ENCODE data around the gene PLP2.
A peak's percentile ranks its signal among the peaks of the same experiment; 100 is the strongest.

PLP2 gene

DNA sequence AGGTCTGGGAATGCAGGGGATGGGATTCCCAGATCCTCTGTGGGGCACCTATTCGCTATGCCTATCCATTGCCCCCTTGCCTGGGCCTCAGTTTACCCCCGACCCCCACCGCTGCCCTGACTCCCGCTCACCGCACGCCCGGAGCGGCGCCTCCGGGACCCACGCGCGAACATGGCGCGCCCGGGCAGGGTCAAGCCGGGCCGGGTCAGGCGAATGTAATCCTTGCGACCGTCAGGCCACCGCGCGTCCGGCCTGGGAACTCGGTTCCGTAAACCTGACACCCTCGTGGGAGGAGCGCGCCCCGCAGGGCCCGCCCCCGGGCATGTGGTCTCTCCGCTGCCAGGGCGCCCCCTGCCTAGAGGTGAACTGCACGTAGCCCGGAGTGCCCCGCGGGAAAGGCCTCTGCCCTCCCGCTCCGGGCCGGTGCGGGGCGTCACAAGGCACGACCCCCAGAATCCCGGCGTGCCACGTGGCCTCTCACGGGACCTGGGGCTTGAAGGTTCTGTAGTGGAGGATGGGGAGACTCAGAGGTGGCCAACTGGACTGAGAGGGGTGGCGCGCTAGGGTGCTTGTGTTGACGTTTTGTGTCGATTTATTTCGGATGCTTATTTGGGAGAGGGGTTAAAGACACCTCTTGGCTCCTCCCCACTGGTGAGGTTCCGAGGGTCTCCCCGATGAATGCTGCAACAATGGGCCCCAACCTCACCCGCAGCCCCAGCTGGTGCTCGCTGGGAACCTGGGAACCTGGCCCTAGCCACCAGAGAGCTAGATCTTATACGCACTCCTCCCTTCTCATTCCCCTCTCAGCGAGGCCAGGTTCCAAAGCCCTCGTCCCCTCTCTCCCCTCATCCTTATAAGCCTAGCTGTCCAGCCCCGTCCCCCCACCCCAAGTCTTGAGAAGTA lies 14.7 kb downstream of the PLP2 start, which contains the start of gene PRICKLE3:
Gene PRICKLE3, minus strand, starts transcription at position 249 of the 903 bp plus-strand sequence. Its CDS starts 76 bp downstream, at position 173.
- peak in 2 of 4 experiments; percentile 53 to 75 for DNase-seq (ENCODE audit: low read depth in 4 of 4, low spot score in 1 of 4)

DNA sequence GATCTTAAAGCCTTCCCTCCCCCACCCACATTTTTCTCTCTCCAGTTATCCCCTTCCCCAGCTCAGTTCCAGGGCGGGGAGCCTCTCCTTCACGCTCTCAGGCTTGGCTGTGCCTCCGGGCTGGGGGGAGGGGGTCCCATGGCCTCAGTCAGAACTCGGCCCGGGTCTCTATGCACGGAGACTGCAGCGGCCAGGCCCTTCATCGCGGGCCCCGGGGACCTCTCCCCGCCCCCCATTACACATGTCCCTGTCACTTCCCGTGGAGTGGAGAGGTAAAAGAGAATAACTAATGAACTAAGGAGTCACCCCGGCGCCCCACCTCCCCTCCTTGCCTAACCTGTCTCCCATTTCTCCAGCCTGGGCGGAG lies 15.3 kb downstream of the PLP2 start:
- DNase-seq (ENCODE audit: low read depth in 4 of 4, low spot score in 1 of 4), result no peak

- DNase-seq (ENCODE audit: low read depth in 4 of 4, low spot score in 1 of 4), result no peak
Measured at GRCh38 chrX:49187526-49187925, 15.8 kb downstream of the PLP2 start.

DNA sequence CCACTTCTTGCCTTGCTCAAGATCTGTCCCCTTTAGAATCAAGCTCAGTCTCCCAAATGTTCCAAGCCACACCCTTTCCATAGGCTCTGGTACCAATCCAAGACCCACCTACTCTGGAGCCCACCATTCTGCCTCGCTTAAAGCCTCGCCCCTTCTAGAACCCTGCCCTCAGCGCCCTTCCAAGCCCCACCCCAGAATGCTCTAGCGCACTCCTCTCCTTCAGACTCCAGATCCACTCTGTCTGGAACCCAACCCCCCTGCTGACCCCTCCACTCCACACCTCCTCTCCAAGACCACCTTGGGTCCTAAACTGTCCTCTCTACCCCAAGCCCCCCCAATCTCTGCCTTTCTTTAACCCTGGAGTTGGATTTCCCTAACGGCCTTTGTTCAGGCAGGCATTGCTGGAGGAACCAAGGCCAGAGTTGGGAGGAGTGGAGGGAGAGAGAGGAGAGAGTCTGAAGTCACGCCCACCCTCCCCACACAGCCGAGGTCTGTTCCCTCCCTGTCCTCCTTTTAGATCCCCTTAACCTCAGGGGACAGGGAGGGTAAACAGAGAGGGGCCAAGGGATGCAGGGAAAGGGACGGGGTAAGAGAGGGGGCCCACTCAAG lies 16.9 kb downstream of the PLP2 start:
- no peak for DNase-seq (ENCODE audit: low read depth in 4 of 4, low spot score in 1 of 4)

- DNase-seq (ENCODE audit: low read depth in 4 of 4, low spot score in 1 of 4), result no peak
Measured at GRCh38 chrX:49189606-49190005, 17.9 kb downstream of the PLP2 start.

- peak in 2 of 4 experiments; percentile 56 to 69 for DNase-seq (ENCODE audit: low read depth in 4 of 4, low spot score in 1 of 4)
Measured at GRCh38 chrX:49190821-49191573, 19.3 kb downstream of the PLP2 start.

GRCh38 chrX:49191574-49192011 lies 19.9 kb downstream of the PLP2 start:
- no peak for DNase-seq (ENCODE audit: low read depth in 4 of 4, low spot score in 1 of 4)

- no peak for DNase-seq (ENCODE audit: low read depth in 4 of 4, low spot score in 1 of 4)
Measured at GRCh38 chrX:49192722-49193328, 21.1 kb downstream of the PLP2 start.

DNA sequence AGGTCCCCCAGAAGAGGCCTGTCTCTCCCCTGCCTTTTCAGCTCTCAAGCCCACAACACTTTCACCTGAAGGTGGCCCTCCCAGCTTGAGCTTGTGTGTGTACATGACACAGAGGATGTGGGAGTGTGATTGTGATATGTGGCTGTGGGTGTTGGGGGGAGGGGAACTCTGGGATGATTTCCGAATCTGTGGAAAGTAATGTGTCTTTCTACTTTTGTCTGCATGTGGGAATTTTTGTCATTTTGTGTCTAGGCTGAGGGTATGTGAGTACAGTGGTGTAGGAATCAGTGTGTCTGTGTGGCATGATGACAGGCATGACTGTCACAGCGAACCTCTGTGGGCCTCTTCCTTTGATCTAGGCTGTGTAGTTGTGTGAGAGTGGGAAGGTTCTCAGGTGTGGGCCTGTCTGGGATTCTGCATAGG lies 21.9 kb downstream of the PLP2 start:
- no peak for DNase-seq (ENCODE audit: low read depth in 4 of 4, low spot score in 1 of 4)

GRCh38 chrX:49197543-49198087 lies 25.9 kb downstream of the PLP2 start:
- no peak for DNase-seq (ENCODE audit: low read depth in 4 of 4, low spot score in 1 of 4)

GRCh38 chrX:49198540-49199314 lies 27.0 kb downstream of the PLP2 start:
- no peak for DNase-seq (ENCODE audit: low read depth in 4 of 4, low spot score in 1 of 4)

DNA sequence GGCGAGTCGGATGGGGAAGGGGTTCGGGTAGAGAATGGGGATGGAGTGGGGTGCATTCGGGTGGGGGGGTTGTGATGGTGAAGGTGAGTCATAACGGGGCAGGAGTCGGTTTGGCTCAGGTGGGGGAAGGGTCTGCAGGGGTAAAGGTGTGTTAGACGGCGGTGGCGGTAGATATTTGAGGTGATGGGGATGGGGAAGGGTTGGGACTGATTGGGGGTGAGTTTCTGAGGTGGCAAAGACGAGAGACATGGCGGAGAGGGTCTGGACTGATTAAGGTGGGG lies 27.6 kb downstream of the PLP2 start:
- DNase-seq (ENCODE audit: low read depth in 4 of 4, low spot score in 1 of 4), result no peak

GRCh38 chrX:49199906-49200771 lies 28.4 kb downstream of the PLP2 start, which contains the start of gene SYP:
SYP (minus strand) TSS chrX:49200193; CDS start chrX:49200186, 7 bp downstream.
- peak; percentile 71 to 79 (median 78) for DNase-seq (ENCODE audit: low read depth in 4 of 4, low spot score in 1 of 4)

DNA sequence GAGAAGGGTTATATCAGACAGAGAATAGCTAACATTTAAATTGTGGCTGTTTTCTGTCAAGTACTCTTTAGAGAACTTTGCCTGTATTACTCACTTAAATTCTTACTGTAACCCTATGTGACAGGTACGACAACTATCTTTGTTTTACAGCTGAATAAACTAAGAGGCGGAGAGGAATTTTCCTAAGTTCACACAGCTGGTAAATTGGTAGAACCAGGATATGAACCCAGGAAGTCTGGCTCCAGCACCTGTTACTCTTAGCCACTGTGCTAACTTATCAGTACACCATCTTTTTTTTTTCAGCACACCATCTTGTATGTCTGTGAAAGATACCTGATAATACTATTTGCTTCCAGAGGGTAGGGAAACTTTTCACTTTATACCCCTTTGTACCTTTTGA lies 30.3 kb downstream of the PLP2 start:
- no peak for DNase-seq (ENCODE audit: low read depth in 4 of 4, low spot score in 1 of 4)

DNA sequence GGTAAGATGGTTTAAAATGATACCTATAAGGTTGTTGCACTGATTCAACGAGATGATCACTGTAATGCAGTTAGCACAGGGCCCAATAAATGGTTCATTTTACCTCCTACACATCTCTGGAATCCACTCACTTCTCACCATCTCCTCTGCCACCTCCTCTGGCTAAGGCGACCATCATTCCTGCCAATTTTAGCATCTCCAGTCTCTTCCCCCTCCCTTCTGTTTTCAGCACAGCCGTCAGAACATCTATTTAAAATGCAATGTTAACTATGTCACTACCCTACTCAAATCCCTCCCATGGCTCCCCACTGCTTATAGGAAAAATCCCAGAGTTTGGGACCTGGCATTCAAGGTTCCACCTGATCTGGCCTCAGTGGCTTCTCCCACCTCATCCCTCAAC lies 31.8 kb downstream of the PLP2 start:
- DNase-seq (ENCODE audit: low read depth in 4 of 4, low spot score in 1 of 4), result no peak

- no peak for DNase-seq (ENCODE audit: low read depth in 4 of 4, low spot score in 1 of 4)
Measured at GRCh38 chrX:49204017-49204416, 32.3 kb downstream of the PLP2 start.

DNA sequence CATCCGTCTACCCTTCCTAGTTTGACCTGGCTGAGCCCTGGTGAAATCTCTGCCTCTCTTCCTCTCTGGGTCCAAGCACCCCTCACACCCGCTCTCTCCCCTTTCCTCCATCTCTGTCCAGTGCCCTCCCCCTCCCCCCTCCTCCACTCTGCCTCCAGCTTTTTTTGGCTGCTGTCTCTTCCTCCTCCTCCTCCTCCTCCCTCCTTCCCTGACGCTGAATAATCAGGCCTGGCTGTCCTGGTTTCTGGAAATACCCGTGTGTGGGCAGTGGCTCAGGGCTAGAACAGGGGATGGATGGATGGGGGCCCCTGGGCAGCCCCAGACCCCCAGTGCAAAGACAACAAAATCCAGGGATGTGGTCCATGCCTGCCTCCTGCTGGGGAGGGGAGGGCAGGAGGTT lies 33.0 kb downstream of the PLP2 start:
- no peak for DNase-seq (ENCODE audit: low read depth in 4 of 4, low spot score in 1 of 4)

DNA sequence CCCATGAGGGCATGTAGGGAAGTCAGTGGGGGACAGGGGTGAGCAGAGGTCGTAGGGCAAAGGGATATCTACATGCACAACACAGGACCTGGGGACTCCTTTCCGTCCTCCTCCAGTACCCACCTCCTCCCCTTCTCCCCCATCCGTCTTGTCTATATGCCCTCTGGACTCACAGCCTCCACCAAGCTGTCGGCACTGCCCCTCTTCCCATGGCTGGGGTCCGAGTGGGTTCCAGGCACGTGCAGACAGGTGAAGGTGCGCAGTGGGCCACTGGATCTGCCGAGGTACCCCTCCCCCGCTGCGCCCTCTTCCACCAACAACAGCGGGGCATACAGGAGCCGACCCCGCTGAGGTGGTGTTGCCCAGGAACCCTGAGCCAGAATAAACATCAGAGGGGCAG lies 33.7 kb downstream of the PLP2 start:
- no peak for DNase-seq (ENCODE audit: low read depth in 4 of 4, low spot score in 1 of 4)

DNA sequence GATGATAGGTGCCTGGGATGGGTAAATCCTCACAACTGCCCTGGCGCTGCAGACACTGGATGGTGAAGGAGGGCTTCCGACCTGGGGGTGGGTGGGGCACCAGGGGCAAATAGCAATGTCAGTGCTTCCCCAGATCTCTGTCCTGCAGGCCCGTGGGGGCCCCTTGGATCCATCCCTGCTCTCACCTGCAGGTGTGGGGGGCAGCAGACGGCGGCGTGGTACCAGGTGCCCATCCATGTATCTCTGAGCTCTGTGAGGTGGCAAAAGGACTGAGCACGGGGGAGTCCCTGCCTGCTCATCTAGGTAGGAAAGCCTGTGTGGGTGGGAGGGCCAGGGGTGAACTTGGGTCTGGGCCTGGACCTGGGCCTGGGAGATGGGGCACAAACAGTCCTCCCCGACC lies 34.8 kb downstream of the PLP2 start:
- DNase-seq (ENCODE audit: low read depth in 4 of 4, low spot score in 1 of 4), result no peak
